Kidney glomerular epithelial cell (primary cell): ENCODE results near the gene NOTCH4.
"Not testable (repeated sequence)": the region's sequence is repeated elsewhere in the genome, so short reads cannot be mapped to it uniquely, and the experiment has no call there.

Experiments used
- DNase-seq: peaks from one replicate; lab custom pipeline; 2025; lab: John Stamatoyannopoulos, UW

The NOTCH4 gene

DNA sequence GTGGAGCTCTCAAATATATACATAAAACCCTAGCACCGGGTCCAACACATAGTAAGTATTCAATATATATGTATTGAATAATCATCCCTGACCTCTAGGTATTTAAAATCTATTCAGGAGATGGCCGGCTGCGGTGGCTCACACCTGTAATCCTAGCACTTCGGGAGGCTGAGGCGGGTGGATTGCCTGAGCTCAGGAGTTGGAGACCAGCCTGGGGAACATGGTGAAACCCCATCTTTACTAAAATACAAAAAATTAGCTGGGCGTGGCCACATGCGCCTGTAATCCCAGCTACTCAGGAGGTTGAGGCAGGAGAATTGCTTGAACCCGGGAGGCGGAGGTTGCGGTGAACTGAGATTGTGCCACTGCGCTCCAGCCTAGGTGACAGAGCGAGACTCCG is 30.8 kb downstream of the NOTCH4 start:
- DNase-seq: not testable (repeated sequence)

DNA sequence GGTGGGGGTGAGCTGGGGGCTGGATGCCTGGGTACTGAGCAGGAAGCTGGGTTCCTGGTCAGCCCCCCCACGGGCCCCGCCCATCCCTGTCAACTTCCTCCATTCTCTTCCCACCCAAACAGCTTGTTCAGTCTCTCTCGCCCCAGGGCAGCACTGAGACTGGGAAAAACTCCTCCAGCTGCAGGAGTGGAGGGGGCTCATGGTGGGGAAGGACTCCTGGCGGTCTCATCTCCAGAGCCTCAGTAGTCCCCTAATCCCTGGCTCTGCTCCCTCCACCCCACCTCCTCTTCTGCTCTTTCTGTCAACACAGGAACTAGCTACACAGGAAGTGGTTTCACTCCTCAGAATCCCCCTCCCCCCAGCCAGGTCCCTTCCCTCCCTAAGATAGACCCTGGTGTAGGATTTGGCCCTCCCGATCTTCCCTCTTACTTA is 31.2 kb downstream of the NOTCH4 start, which contains the start of gene GPSM3:
Gene GPSM3, minus strand, starts transcription at position 36 of the 432 bp plus-strand sequence. CDS start 130 bp downstream, outside the sequence.
- no peak for DNase-seq

DNA sequence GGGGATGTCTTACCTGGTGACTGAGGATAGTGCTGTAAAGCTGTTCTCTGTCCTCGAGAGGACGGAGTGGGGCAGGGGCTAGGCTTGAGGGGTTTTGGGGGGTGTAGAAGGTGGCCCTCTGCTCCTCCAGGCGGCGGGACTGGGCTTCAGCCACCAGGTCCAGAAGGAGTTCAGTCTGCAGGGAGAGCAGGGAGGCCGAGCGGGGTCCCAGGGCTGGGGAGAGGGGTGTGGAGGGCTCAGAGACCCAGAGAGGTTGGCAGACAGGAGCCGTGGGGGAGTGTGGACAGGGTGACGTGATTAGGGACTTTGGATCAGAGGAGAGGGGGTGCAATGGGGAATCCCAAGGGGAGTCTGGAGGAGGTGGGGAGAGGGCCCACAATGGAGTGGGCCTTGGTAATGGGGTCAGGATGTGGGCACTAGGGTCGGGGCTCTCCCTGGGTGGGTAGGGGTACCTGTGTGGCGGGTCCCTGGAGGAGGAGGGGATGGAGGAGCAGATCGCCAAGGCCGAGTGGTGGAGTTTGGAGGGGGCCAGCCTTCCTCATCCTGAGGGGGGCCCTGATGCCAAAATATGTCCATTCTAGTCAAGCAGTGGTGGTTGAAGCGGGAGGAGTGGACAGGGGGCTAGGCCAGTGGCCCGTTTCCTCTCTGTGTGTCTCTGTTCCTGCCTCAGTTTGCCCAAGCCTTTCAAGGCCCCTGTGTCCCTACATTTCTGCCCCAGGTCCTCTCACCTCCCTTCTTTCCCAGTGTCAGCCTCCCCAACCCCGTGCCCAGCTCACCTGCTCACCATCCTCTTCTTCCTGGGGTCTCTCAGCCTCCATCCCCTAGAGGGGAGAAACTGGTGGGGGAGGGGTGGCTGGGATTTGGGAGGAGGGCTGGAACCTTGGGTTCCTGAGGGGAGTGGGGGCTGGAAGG is 31.9 kb downstream of the NOTCH4 start:
- no peak for DNase-seq

DNA sequence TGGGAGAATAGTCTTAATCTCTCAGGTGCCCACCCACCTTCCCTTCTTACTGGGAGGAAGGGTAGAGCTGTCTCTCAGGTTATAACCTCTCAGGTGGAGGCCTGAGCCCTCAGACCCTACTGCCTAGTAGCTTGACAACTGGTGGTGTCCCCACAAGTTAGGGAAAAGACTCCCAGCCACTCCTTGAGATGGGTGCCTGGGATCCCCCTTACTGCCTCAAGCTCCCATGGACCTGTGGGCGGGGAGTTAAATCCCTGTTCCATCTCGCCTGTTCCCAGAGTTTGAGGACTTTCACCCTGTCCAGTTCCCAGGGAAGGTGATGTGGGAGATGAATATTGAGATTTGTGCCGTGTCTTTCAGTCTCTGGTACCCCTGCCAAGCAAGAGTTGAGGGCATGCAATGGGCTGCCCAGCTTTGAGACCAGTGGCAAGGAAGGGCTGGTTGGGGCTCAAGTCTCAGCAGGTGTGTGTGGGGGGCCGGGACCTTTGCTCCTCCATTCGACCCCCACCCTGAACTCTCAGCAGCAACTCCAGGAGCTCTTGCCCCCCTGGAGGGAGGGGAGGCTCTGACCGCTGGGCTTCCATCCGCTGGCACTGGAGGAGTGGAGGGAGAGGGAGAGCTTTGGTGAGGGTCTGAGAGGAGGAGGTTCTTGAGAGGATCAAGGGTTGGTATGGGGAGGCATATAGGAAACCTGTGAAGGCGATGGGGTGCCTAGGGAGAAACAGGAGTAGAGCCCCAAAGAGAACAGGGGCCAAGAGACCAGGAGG is 32.8 kb downstream of the NOTCH4 start:
- DNase-seq: no peak

DNA sequence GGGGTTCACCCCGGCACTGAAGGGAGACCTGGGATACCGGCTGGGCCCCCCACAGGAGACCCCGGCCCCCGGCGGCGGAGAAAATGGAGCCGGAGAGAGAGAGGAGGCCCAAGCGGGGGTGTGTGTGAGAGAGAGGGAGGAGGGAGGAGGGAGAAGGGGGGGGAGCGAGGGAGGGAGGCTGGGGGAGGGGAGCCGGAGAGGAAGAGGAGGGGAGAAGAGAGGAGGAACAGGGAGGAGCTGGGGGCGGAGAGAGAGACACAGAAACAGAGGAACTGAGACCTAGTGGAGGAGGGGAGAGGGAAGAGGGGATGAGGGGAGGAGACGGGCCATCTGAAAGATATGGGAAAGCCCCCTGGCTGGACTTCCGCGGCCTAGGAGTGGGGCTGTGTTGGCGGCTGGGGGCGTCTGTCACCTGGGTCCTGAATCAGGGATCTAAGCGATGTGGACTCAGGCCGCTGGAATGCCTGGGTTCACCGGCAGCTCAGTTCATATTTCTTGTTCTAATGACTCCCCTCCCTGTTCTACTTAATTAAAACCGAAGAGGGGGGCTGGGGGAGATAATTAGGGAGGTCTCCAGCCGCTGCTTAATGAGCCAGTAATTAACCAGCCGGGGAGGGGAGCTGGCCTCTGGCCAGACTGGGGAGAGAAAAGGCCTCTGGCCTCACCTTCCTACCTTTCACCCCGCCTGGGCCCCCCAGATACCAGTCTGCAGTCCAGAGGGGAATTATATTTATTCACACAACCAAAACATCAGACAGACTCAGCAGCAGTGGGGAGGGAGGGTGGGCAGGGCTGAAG is 33.6 kb downstream of the NOTCH4 start, which contains the start of gene PBX2:
Gene PBX2, minus strand, starts transcription at position 149 of the 798 bp plus-strand sequence. CDS start 287 bp downstream, outside the sequence.
- DNase-seq: peak; percentile 83

DNA sequence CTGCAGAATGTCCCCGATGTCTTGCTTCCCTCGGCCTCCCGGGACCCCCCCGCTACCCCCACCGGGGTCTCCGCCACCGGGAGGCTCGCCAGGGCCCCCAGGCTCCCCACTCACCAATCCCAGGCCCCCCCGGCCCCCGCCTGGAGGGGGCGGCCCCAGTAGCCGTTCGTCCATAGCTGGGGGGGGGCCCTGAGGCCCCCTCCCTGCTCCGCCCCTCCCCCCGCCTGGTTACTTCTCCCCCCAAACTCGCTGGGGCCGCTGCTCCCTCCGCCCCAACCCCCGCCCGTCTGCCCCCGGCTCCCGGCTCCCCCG is 34.2 kb downstream of the NOTCH4 start:
- no peak for DNase-seq

- DNase-seq: no peak
Measured at GRCh38 chr6:32189069-32189741, 34.7 kb downstream of the NOTCH4 start.

DNA sequence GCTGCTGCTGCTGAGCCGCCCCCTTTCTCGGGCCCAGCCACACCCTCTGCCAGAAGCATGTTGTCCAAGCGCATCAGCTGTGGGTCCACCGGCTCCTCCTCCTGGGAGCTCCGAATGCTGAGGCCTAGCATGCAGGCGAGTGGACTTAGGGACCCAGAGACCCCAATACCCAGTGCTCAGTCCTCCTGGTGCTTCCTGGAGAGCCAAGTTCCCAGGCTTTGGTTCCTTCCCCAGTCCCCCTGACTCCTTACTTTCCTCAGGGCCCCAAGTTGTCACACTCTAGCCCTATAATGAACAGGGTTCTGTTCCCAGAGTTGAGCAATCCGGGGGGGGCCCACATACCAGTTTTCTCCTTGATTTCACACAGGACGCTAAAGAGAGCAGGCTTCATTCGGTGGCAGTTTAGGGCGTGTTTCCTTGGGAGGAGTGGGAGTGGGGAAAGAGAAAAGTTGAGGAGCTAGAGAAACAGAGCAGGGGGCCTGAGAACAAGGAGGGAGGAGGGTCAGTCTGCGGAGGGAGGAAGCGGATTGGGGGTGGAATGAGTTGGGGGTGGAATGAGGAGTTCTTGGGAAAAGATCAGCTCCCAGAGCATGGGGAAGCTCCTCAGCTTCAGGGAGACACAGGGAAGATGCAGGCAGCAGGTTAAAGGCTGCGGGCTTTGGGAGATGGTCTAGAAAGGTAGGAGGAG is 35.3 kb downstream of the NOTCH4 start:
- no peak for DNase-seq

DNA sequence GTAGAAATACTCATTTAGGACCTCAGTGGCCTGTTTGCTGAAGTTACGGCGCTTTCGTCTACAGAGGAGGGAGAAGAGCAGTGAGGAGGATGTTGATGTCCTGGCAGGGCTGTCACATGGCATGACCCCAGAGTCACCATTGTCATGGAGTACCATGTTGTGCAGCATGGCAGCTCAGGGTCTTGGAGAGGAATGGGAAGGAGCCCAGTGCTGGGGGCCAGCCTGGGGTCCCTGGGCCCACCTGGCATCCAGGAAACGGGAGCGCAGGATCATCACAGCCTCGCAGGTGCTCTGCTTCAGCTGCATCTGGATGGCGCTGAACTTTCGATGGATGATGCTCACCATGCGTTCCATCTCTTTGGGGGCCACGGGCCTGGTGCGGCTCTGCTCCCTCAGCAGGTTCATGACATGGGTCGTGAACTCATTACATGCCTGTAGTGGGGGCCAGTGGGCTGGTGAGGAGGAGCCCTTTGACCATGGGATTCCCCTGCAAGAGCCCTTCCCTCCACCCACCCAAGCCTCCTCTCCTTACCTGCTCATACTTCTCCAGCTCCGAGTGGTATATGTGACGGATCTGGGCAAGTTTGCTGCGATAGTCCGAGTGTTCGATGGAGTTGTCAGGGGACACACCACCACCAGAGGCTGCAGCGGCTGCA is 36.0 kb downstream of the NOTCH4 start:
- not testable (repeated sequence) for DNase-seq

- DNase-seq: no peak
Measured at GRCh38 chr6:32187009-32187709, 36.7 kb downstream of the NOTCH4 start.

DNA sequence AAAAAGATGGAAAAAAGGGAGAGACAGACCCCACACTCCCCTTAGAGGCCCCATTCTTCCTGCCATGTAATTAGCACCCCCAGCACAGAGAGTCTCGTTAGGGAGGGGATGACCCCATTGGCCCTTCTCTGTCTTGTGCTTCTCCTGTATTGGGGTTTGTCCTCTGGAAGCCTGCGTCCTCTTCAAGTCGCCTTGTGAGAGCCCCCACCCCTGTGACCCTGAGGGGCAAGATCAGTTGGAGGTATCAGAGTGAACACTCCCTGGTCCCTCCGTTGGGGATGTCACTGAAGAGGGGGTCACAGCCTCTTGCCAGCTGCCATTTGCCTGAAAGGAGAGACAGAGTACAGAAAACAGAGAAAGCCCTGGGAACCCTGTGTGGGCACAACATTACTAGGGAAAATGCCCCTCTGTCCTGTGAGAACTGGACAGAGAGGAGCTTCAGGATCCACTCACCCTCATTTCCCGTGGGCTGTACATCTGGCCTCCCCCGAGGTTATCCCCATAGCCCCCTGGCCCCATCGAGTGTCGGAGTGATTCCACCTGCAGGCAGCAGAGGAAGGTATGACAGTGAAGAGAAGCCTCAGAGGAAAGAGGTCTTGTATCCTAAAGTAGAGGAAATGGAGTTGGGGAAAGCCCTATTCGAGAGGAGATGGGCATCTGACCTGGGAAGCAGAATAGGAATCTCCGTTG is 37.6 kb downstream of the NOTCH4 start:
- DNase-seq: not testable (repeated sequence)

- DNase-seq: peak; percentile 79
Measured at GRCh38 chr6:32185681-32186131, 38.2 kb downstream of the NOTCH4 start.

DNA sequence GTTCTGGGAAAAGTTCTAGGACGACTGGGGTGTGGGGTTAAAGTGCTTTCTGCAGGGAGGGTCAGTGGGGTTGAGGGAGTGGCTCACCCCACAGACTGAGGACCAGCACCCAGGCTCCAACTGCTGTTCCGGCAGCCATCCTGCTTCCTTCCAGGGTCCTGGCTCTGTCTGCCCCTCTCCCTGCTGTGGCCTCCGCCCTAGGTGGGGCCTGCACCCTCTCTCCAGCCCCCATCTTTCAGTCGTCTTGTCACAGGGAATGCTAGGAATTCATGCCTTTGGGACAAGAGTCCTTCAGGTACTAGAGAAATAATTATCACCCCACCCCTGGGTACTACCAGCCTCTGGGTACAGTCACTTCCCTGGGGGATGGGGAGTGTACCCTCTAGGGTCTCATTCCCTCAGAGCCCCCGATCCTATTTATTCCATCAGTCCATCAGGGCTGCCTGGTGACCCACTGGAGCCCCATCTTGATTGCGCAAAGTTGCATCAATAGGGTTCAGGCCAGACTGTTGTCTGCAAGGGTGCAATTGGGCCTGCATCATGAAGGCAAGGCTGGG is 39.7 kb downstream of the NOTCH4 start, which contains the start of gene AGER:
Gene AGER, minus strand, starts transcription at position 170 of the 557 bp plus-strand sequence. Its CDS starts 31 bp downstream, at position 139.
- DNase-seq: no peak

DNA sequence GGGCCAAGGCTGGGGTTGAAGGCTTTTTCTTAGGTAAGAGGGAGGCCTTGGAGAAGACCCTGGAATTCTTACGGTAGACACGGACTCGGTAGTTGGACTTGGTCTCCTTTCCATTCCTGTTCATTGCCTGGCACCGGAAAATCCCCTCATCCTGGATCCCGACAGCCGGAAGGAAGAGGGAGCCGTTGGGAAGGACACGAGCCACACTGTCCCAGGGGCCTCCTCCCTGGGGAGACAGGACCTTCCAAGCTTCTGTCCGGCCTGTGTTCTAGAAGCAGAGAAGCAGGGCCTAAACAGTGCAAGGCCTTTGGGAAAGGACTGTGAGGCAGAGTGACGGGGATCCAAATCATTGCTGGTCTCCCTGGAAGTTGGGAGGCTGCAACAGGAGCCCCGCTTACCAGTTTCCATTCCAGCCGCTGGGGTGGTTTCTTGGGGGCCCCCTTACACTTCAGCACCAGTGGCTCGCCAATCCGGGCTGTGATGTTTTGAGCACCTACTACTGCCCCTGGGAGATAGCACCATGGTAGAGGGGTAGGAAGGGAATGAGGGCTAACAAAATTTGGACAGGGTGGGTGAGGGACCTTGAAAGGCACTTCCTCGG is 40.3 kb downstream of the NOTCH4 start:
- no peak for DNase-seq

DNA sequence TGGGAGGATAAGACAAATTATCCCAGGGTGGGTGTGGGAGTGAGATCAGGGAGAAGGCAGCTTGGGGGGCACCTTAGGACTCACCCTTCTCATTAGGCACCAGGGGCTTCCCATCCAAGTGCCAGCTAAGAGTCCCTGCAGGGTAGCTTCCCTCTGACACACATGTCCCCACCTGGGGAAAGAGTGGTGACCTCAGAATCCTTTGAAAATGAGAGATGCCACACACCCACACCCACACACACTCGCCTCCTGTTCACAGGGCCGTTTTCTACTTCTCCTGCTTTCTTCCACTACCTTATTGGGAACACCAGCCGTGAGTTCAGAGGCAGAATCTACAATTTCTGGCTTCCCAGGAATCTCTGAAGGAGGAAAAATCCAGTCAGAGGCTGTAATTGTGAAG is 40.8 kb downstream of the NOTCH4 start:
- no peak for DNase-seq

- no peak for DNase-seq
Measured at GRCh38 chr6:32182555-32182981, 41.3 kb downstream of the NOTCH4 start.

DNA sequence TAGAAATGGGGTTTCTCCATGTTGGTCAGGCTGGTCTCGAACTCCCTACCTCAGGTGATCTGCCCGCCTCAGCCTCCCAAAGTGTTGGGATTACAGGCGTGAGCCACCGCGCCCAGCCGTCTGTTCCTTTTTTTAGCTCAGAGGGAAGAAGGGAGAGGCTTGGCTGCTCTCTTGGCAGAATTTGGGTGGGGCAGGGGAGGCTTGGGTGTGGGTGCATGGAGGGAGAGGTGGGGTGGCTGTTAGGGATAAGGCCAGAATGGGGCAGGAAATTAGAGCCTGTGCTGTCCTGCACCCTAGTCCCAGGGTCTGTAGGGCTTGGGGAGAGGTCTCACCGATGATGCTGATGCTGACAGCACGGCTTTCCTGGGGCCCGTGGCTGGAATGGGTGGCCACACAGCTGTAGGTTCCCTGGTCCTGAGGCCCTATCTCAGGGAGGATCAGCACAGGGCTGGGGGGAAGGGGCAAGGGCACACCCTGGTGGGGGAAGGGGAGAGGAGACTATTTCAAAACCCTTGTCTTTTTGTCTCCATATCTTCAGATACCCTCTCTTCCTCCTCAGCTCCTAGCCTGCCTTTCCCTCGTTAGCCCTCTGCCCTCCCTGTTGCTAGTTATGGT is 41.8 kb downstream of the NOTCH4 start:
- no peak for DNase-seq
